Measurements from ENCODE around the gene PPIL4. TPM values are rescaled to one million over a fixed set of nuclear protein-coding genes. Genes with fewer than 3 reads are reported as not detected.
A peak's percentile ranks its signal among the peaks of the same experiment; 100 is the strongest.
"Not testable (repeated sequence)": the region's sequence is repeated elsewhere in the genome, so short reads cannot be mapped to it uniquely, and the experiment has no call there.

The PPIL4 gene
- total RNA-seq, 1 experiment from 2014 or later: 27.0 TPM

GRCh38 chr6:149495349-149496016, 50.4 kb downstream of the PPIL4 start:
- not testable (repeated sequence) for H3K27me3 ChIP-seq, H3K4me3 ChIP-seq

GRCh38 chr6:149494810-149495209, 51.0 kb downstream of the PPIL4 start:
- H3K27me3 ChIP-seq, H3K4me3 ChIP-seq, H3K36me3 ChIP-seq, H3K9me3 ChIP-seq, DNase-seq: not testable (repeated sequence)

More at GRCh38 chr6:149495349-149496016, 50.4 kb downstream of the PPIL4 start:
- not testable (repeated sequence) for H3K9me3 ChIP-seq, DNase-seq, H3K36me3 ChIP-seq

DNA sequence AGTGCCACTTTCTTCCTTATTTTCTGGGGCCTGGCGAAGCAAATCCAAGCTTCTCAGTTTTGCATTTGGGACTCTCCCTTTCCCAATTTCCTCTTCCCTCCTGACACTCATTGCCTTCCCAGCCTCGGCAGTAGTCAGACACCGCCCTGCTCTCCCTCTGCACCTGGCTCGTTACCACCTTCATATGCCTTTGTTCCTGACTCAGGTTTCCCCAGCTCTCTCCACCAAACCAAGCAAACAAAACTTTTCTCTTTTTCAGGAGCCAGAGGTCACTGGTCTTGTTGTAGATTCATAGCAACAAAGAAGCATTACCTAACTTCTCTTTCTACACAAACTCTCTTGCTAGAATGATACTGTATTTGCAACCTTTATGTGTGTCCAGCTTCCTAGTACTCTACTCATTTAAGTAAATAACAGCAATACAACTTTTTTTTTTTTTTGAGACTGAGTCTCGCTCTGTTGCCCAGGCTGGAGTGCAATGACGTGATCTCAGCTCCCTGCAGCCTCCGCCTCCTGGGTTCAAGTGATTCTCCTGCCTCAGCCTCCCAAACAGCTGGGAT, 52.0 kb downstream of the PPIL4 start:
- Histone ChIP-seq H3K4me3 (no peak overlapping the region), H3K27me3 (no peaks in the 10 kb centered on the region), H3K9me3 (no peaks in the 10 kb centered on the region), H3K36me3 (no peaks in the 10 kb centered on the region)
- no peak for DNase-seq

- Histone ChIP-seq H3K9me3 (no peaks in the 10 kb centered on the region), H3K27me3 (no peaks in the 10 kb centered on the region), H3K4me3 (no peak overlapping the region), H3K36me3 (no peaks in the 10 kb centered on the region)
- DNase-seq: no peak
These were observed 53.0 kb downstream of the PPIL4 start for GRCh38 chr6:149492798-149493343.

- H3K9me3 ChIP-seq: no peaks in the 10 kb centered on the region
- no peak overlapping the region for H3K4me3 ChIP-seq
- no peaks in the 10 kb centered on the region for H3K36me3 ChIP-seq
- DNase-seq: no peak
- no peaks in the 10 kb centered on the region for H3K27me3 ChIP-seq
These were observed 55.9 kb downstream of the PPIL4 start for GRCh38 chr6:149489967-149490366.

DNA sequence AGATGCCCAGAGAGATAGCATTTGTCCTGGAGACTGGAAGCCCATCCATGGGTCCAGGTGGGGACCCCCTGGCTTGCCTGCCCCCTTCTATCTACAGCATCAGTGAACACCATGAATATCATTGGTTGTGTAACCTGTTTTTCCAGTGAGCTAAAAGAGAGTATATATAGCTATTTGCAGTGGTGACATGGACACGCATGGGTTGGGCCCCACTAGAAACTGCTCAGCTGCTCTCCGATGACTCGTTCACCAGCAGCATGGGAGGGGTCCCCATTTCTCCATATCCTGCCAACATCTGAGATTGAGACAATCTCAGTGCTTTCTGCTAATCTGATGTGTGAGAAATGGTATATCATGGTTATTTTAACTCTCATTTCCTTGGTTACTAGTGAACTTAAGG, 57.0 kb downstream of the PPIL4 start:
- H3K27me3 ChIP-seq: no peaks in the 10 kb centered on the region
- no peaks in the 10 kb centered on the region for H3K36me3 ChIP-seq
- H3K4me3 ChIP-seq: no peak overlapping the region
- no peaks in the 10 kb centered on the region for H3K9me3 ChIP-seq
- no peak for DNase-seq

GRCh38 chr6:149487316-149487715, 58.5 kb downstream of the PPIL4 start:
- DNase-seq: no peak
- no peaks in the 10 kb centered on the region for H3K27me3 ChIP-seq

GRCh38 chr6:149484733-149485700, 60.8 kb downstream of the PPIL4 start, which contains the start of gene ZC3H12D:
Gene ZC3H12D (minus strand): TSS chr6:149485014. CDS start chr6:149474543, 10,471 bp downstream.
- H3K36me3 ChIP-seq: no peaks in the 10 kb centered on the region
- no peak within 1 kb of the TSS for H3K4me3 ChIP-seq
- no peaks in the 10 kb centered on the region for H3K9me3 ChIP-seq
- DNase-seq: peak; percentile 77
- no peaks in the 10 kb centered on the region for H3K27me3 ChIP-seq

More at GRCh38 chr6:149487316-149487715, 58.5 kb downstream of the PPIL4 start:
- no peaks in the 10 kb centered on the region for H3K36me3 ChIP-seq
- no peak overlapping the region for H3K4me3 ChIP-seq
- H3K9me3 ChIP-seq: no peaks in the 10 kb centered on the region

GRCh38 chr6:149483849-149484655, 61.8 kb downstream of the PPIL4 start:
- DNase-seq: no peak
- H3K36me3 ChIP-seq: no peaks in the 10 kb centered on the region
- H3K27me3 ChIP-seq: no peaks in the 10 kb centered on the region
- H3K9me3 ChIP-seq: no peaks in the 10 kb centered on the region
- H3K4me3 ChIP-seq: no peak overlapping the region

DNA sequence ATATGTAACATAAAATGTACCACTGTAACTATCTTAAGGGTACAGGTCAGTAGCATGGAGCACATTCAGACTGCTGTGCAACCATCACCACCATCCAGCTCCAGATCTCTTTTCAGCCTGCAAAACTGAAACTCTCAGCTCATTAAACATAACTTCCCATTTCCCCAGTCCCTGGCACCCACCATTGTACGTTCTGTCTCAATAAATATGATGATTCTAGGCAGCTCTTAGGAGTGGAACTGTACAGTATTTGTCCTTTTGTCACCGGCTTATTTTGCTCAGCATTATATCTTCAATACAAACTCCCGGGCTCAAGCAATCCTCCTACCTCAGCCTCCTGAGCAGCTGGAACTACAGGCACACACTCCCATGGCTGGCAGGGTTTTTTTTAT, 62.5 kb downstream of the PPIL4 start:
- no peaks in the 10 kb centered on the region for H3K9me3 ChIP-seq
- no peaks in the 10 kb centered on the region for H3K27me3 ChIP-seq
- no peaks in the 10 kb centered on the region for H3K36me3 ChIP-seq
- DNase-seq: no peak
- no peak overlapping the region for H3K4me3 ChIP-seq

- Histone ChIP-seq H3K36me3 (no peaks in the 10 kb centered on the region), H3K4me3 (no peak overlapping the region), H3K27me3 (no peaks in the 10 kb centered on the region), H3K9me3 (no peaks in the 10 kb centered on the region)
- no peak for DNase-seq
These were observed 63.1 kb downstream of the PPIL4 start for GRCh38 chr6:149482545-149483333.

- Histone ChIP-seq H3K27me3 (no peaks in the 10 kb centered on the region), H3K9me3 (no peaks in the 10 kb centered on the region), H3K36me3 (no peaks in the 10 kb centered on the region), H3K4me3 (no peak overlapping the region)
- DNase-seq: no peak
These were observed 65.2 kb downstream of the PPIL4 start for GRCh38 chr6:149480502-149481280.

DNA sequence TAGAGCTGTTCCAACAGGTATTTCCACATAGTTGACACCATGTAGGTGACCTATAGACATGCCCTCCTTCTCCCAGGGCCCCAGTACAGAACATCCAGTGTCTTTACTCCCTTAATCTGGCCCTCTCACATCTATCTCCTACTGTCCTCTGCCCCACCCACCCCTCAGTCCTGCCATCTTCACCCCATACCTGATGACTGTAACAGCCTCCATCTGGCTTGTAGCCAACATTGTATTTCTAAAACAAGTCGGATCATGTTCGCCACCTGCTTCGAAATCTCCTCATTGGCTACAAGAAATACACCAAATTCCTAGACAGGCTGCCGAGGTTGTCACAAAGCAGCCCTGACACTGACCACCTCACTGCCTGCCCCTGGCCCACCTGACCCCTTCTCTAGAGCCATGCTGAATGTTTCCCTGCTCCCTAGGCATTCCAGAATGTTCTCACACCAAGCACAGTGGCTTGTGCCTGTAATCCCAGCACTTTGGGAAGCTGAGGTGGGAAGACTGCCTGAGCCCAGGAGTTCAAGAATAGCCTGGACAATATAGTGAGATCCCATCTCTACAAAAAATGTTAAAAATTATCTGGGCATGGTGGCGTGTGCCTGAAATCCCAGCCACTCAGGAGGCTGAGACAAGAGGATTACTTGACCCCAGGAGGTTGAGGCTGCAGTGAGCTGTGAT, 67.1 kb downstream of the PPIL4 start:
- H3K27me3 ChIP-seq: no peaks in the 10 kb centered on the region
- no peaks in the 10 kb centered on the region for H3K36me3 ChIP-seq
- H3K4me3 ChIP-seq: no peak overlapping the region
- DNase-seq: no peak
- H3K9me3 ChIP-seq: no peaks in the 10 kb centered on the region

DNA sequence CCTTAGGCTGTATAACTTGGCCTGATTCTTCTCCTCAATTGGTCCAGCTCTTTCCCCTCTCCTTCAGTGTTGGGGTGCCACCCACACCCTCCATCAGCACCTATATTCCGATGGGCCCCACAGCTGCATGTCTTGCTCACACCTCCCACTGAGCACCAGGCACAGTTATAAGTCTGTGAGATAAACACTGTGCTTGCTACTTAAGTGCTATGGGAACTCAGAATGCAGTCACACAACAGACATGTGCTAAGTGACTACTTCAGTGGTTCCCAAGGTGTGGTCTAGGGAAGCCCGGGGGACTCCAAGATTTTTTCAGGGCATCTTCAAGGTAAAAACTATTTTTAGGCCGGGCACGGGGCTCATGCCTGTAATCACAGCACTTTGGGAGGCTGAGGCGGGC, 68.3 kb downstream of the PPIL4 start:
- no peak for DNase-seq
- no peaks in the 10 kb centered on the region for H3K36me3 ChIP-seq
- H3K9me3 ChIP-seq: no peaks in the 10 kb centered on the region
- no peak overlapping the region for H3K4me3 ChIP-seq
- no peaks in the 10 kb centered on the region for H3K27me3 ChIP-seq

Data from MG63 (cell line).